WTC11 (cell line): ENCODE results near the gene UGCG. TPM values are rescaled to one million over a fixed set of nuclear protein-coding genes. Genes with fewer than 3 reads are reported as not detected.

Experiments used
- ATAC-seq: fragments of 200-7000 bp; cut with Tn5 transposase; 2 replicates; pipeline ENCODE4 v1.10.0; 2021; ENCODE audit warnings: mild to moderate bottlenecking, moderate library complexity
- CTCF ChIA-PET: fragments of 300-600 bp; sonication (Branson Sonifier 250); formaldehyde crosslinking; loops from one replicate; lab custom pipeline; 2021; ENCODE audit warnings: antibody characterized with exemption; lab: Charles Lee
- POLR2A ChIA-PET: fragments of 350-600 bp; sonication (Branson Sonifier 250); formaldehyde crosslinking; loops from one replicate; lab custom pipeline; 2021; ENCODE audit warnings: antibody characterized with exemption; lab: Charles Lee
- DNase-seq: peaks from one replicate; pipeline ENCODE4 v3.0.0; 2021; ENCODE audit warnings: low spot score
- H3K27ac Mint-ChIP-seq: 2 replicates; pipeline ENCODE4 v1.8.0; 2021; ENCODE audit warnings: mixed read lengths
- H3K27me3 Mint-ChIP-seq: 2 replicates; pipeline ENCODE4 v1.8.0; 2021; ENCODE audit warnings: low read depth, mild to moderate bottlenecking, moderate library complexity, mixed read lengths
- H3K36me3 Mint-ChIP-seq: 2 replicates; pipeline ENCODE4 v1.8.0; 2021; ENCODE audit warnings: mixed read lengths
- H3K4me1 Mint-ChIP-seq: 2 replicates; pipeline ENCODE4 v1.8.0; 2022; ENCODE audit warnings: mixed read lengths
- H3K4me3 Mint-ChIP-seq: 2 replicates; pipeline ENCODE4 v1.8.0; 2021; ENCODE audit warnings: mild to moderate bottlenecking, moderate library complexity, mixed read lengths
- H3K9me3 Mint-ChIP-seq: 2 replicates; pipeline ENCODE4 v1.8.0; 2021; ENCODE audit warnings: mixed read lengths
- ATF1 ChIP-seq: sonication (generic); formaldehyde crosslinking; IDR thresholded peaks from 2 replicates; pipeline ENCODE4 v1.8.1; 2023; ENCODE audit warnings: mild to moderate bottlenecking, moderate library complexity, missing genetic modification reagents
- CBFB ChIP-seq: sonication (generic); formaldehyde crosslinking; IDR thresholded peaks from 2 replicates; pipeline ENCODE4 v1.8.1; 2022; ENCODE audit warnings: mild to moderate bottlenecking, low read depth, missing genetic modification reagents
- ELF4 ChIP-seq: sonication (generic); formaldehyde crosslinking; IDR thresholded peaks from 2 replicates; pipeline ENCODE4 v1.8.1; 2022; ENCODE audit warnings: low read depth, mild to moderate bottlenecking, moderate library complexity, missing genetic modification reagents
- ETV6 ChIP-seq: sonication (generic); formaldehyde crosslinking; IDR thresholded peaks from 2 replicates; pipeline ENCODE4 v1.8.1; 2022; ENCODE audit warnings: mild to moderate bottlenecking, missing genetic modification reagents
- FOXK1 ChIP-seq: sonication (generic); formaldehyde crosslinking; IDR thresholded peaks from 2 replicates; pipeline ENCODE4 v1.8.0; 2022; ENCODE audit warnings: mild to moderate bottlenecking, moderate library complexity, missing genetic modification reagents
- KAT7 ChIP-seq: sonication (generic); formaldehyde crosslinking; IDR thresholded peaks from 2 replicates; pipeline ENCODE4 v1.8.1; 2023; ENCODE audit warnings: missing genetic modification reagents, mild to moderate bottlenecking, borderline replicate concordance
- MAX ChIP-seq: sonication (generic); formaldehyde crosslinking; IDR thresholded peaks from 2 replicates; pipeline ENCODE4 v1.8.0; 2022; ENCODE audit warnings: mild to moderate bottlenecking, missing genetic modification reagents
- NFATC4 ChIP-seq: fragments of 250-450 bp; sonication (Bioruptor Pico); IDR thresholded peaks from 2 replicates; pipeline ENCODE4 v1.9.0; 2021; ENCODE audit warnings: mild to moderate bottlenecking
- NR3C1 ChIP-seq: sonication (generic); formaldehyde crosslinking; conservative IDR thresholded peaks from 2 replicates; pipeline ENCODE4 v1.8.1; 2023; ENCODE audit warnings: low read depth, mild to moderate bottlenecking, missing genetic modification reagents
- RELA ChIP-seq: sonication (generic); formaldehyde crosslinking; IDR thresholded peaks from 2 replicates; pipeline ENCODE4 v1.8.1; 2022; ENCODE audit warnings: missing genetic modification reagents, mild to moderate bottlenecking, borderline replicate concordance
- SMAD4 ChIP-seq: sonication (generic); formaldehyde crosslinking; IDR thresholded peaks from 2 replicates; pipeline ENCODE4 v1.8.0; 2022; ENCODE audit warnings: mild to moderate bottlenecking, missing genetic modification reagents
- TEAD1 ChIP-seq: sonication (generic); formaldehyde crosslinking; IDR thresholded peaks from 2 replicates; pipeline ENCODE4 v1.8.0; 2022; ENCODE audit warnings: mild to moderate bottlenecking, missing genetic modification reagents
- ZBTB43 ChIP-seq: sonication (generic); formaldehyde crosslinking; IDR thresholded peaks from 2 replicates; pipeline ENCODE4 v1.8.1; 2023; ENCODE audit warnings: mild to moderate bottlenecking, missing genetic modification reagents
- ZNF532 ChIP-seq: fragments of 250-450 bp; sonication (Bioruptor Pico); IDR thresholded peaks from 2 replicates; pipeline ENCODE4 v1.9.0; 2021; ENCODE audit warnings: mild to moderate bottlenecking, borderline replicate concordance
- ZNF671 ChIP-seq: fragments of 250-450 bp; sonication (Bioruptor Pico); IDR thresholded peaks from 2 replicates; pipeline ENCODE4 v1.8.0; 2021; ENCODE audit warnings: mild to moderate bottlenecking
- total RNA-seq: library from RNA; stranded (reverse); gene quantifications from 3 replicates; pipeline ENCODE4 v1.2.3, GENCODE V29; 2021
- TF ChIP-seq, protein P1 (sequence below): sonication (generic); formaldehyde crosslinking; IDR thresholded peaks from 2 replicates; pipeline ENCODE4 v1.8.1; 2023; ENCODE audit warnings: mild to moderate bottlenecking, missing genetic modification reagents, borderline replicate concordance

Gene UGCG
- total RNA-seq, 1 experiment from 2014 or later, result 37.5 TPM

- TF ChIP-seq ZBTB43 (CRISPR knock-in tag), result no peak
- no peak for TF ChIP-seq ATF1 (CRISPR knock-in tag)
- TF ChIP-seq CBFB (CRISPR knock-in tag), result no peak
- no peak for TF ChIP-seq FOXK1
- no peak for TF ChIP-seq SMAD4
These were observed 13.8 kb downstream of the UGCG start (continued) for GRCh38 chr9:111910428-111910827.

GRCh38 chr9:111913159-111913558 lies 16.5 kb downstream of the UGCG start:
- Mint-ChIP-seq H3K4me3 (no peak overlapping the region), H3K9me3 (no peaks in the 10 kb centered on the region), H3K36me3 (peaks cover 5% of the 10 kb centered on the region), H3K27me3 (no peaks in the 10 kb centered on the region), H3K27ac (no peak overlapping the region), H3K4me1 (peaks cover 9% of the 10 kb centered on the region)
- TF ChIP-seq ETV6 (CRISPR knock-in tag) (no peak), NR3C1 (CRISPR knock-in tag) (no peak), KAT7 (no peak), TEAD1 (no peak), CBFB (CRISPR knock-in tag) (no peak), RELA (no peak), ZNF671 (CRISPR knock-in tag) (no peak), ZNF532 (CRISPR knock-in tag) (no peak), NFATC4 (no peak), MAX (CRISPR knock-in tag) (no peak), ELF4 (CRISPR knock-in tag) (no peak)
- TF ChIP-seq, protein P1, sequence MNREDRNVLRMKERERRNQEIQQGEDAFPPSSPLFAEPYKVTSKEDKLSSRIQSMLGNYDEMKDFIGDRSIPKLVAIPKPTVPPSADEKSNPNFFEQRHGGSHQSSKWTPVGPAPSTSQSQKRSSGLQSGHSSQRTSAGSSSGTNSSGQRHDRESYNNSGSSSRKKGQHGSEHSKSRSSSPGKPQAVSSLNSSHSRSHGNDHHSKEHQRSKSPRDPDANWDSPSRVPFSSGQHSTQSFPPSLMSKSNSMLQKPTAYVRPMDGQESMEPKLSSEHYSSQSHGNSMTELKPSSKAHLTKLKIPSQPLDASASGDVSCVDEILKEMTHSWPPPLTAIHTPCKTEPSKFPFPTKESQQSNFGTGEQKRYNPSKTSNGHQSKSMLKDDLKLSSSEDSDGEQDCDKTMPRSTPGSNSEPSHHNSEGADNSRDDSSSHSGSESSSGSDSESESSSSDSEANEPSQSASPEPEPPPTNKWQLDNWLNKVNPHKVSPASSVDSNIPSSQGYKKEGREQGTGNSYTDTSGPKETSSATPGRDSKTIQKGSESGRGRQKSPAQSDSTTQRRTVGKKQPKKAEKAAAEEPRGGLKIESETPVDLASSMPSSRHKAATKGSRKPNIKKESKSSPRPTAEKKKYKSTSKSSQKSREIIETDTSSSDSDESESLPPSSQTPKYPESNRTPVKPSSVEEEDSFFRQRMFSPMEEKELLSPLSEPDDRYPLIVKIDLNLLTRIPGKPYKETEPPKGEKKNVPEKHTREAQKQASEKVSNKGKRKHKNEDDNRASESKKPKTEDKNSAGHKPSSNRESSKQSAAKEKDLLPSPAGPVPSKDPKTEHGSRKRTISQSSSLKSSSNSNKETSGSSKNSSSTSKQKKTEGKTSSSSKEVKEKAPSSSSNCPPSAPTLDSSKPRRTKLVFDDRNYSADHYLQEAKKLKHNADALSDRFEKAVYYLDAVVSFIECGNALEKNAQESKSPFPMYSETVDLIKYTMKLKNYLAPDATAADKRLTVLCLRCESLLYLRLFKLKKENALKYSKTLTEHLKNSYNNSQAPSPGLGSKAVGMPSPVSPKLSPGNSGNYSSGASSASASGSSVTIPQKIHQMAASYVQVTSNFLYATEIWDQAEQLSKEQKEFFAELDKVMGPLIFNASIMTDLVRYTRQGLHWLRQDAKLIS, result no peak
- ChIA-PET CTCF (no interaction called here), POLR2A (no interaction called here)
- no peak for DNase-seq
- no peak for ATAC-seq
